GM03348 (cell line): ENCODE measurements around the gene KRT76.

Source experiments
- DNase-seq: peaks from one replicate; pipeline ENCODE4 v3.0.0; 2012; ENCODE audit warnings: low spot score

Gene KRT76

GRCh38 chr12:52776913-52777395 lies at the start of gene KRT76:
KRT76 (minus strand) TSS chr12:52777345; CDS start chr12:52777291, 54 bp downstream.
- DNase-seq = no peak

GRCh38 chr12:52825961-52826360 lies 48.8 kb upstream of the KRT76 start:
- no peak for DNase-seq

- no peak for DNase-seq
These were observed 47.7 kb upstream of the KRT76 start for GRCh38 chr12:52824741-52825410.

GRCh38 chr12:52823761-52824450 lies 46.8 kb upstream of the KRT76 start:
- DNase-seq = no peak

- DNase-seq = no peak
These were observed 45.8 kb upstream of the KRT76 start for GRCh38 chr12:52822771-52823510.

GRCh38 chr12:52821826-52822660 lies 44.9 kb upstream of the KRT76 start:
- peak; percentile 35 for DNase-seq

- no peak for DNase-seq
These were observed 44.1 kb upstream of the KRT76 start for GRCh38 chr12:52821071-52821730.

GRCh38 chr12:52820521-52820920 lies 43.4 kb upstream of the KRT76 start:
- no peak for DNase-seq

- no peak for DNase-seq
These were observed 42.8 kb upstream of the KRT76 start for GRCh38 chr12:52819731-52820510.

- DNase-seq = no peak
These were observed 41.8 kb upstream of the KRT76 start for GRCh38 chr12:52818887-52819420.

- no peak for DNase-seq
These were observed 41.2 kb upstream of the KRT76 start for GRCh38 chr12:52818388-52818787.

GRCh38 chr12:52817699-52818238 lies 40.6 kb upstream of the KRT76 start:
- DNase-seq = no peak

GRCh38 chr12:52817003-52817698 lies 40.0 kb upstream of the KRT76 start:
- no peak for DNase-seq

- no peak for DNase-seq
These were observed 38.8 kb upstream of the KRT76 start for GRCh38 chr12:52815676-52816588.

- DNase-seq = no peak
These were observed 38.0 kb upstream of the KRT76 start for GRCh38 chr12:52815161-52815560.

GRCh38 chr12:52814710-52815155 lies 37.6 kb upstream of the KRT76 start:
- DNase-seq = no peak

GRCh38 chr12:52813885-52814709 lies 37.0 kb upstream of the KRT76 start, which contains the start of gene KRT4:
KRT4 (minus strand) TSS chr12:52814116; CDS start chr12:52814058, 58 bp downstream.
- peak; percentile 60 for DNase-seq
